Measurements from ENCODE around the gene APBA1.

- TF ChIP-seq POLR2AphosphoS5 (IDR thresholded peaks at IDR 0.05; ENCODE audit: low read depth, low read length) (no peak), TAF1 (IDR thresholded peaks at IDR 0.05; ENCODE audit: borderline replicate concordance, insufficient read depth, low read length) (no peak), REST (IDR thresholded peaks at IDR 0.05; ENCODE audit: insufficient read depth in 1 of 2, low read depth in 2 of 2, low read length in 2 of 2) (no peak), FOXP2 (optimal IDR thresholded peaks at IDR 0.05; ENCODE audit: borderline replicate concordance, extremely low read depth, extremely low read length, insufficient read depth) (no peak)
Observed at GRCh38 chr9:69546265-69546664, 125.9 kb downstream of the APBA1 start.

Data from PFSK-1 (cell line).